HepG2 (cell line): ENCODE data around the gene TOLLIP. TPM values are rescaled to one million over a fixed set of nuclear protein-coding genes. Genes with fewer than 3 reads are reported as not detected.

ENCODE experiments used
- MEIS1 ChIP-seq: sonication (generic); formaldehyde crosslinking; IDR thresholded peaks from 2 replicates; pipeline ENCODE4 v1.9.0; 2021; ENCODE audit warnings: mild to moderate bottlenecking, missing genetic modification reagents, moderate library complexity, borderline replicate concordance
- THRA ChIP-seq: sonication (generic); formaldehyde crosslinking; IDR thresholded peaks from 2 replicates; pipeline ENCODE4 v1.4.0; 2020; ENCODE audit warnings: missing genetic modification reagents, borderline replicate concordance
- ZMYM2 ChIP-seq: sonication (generic); formaldehyde crosslinking; IDR thresholded peaks from 2 replicates; pipeline ENCODE4 v1.8.0; 2022; ENCODE audit warnings: mild to moderate bottlenecking, missing genetic modification reagents
- ZNF574 ChIP-seq: sonication (generic); formaldehyde crosslinking; IDR thresholded peaks from 2 replicates; pipeline ENCODE4 v1.4.0; 2020; ENCODE audit warnings: missing genetic modification reagents
- ZNF770 ChIP-seq: sonication (generic); formaldehyde crosslinking; IDR thresholded peaks from 2 replicates; pipeline ENCODE4 v1.5.0; 2020; ENCODE audit warnings: mild to moderate bottlenecking, missing genetic modification reagents
- ZNF816 ChIP-seq: sonication (generic); formaldehyde crosslinking; IDR thresholded peaks from 2 replicates; pipeline ENCODE4 v1.8.0; 2022; ENCODE audit warnings: missing genetic modification reagents, mild to moderate bottlenecking, borderline replicate concordance
- polyA plus RNA-seq, 8 experiments: library from polyadenylated mRNA; depleted of rRNA in 3 of 8; stranded (reverse) in 7 of 8; unstranded in 1 of 8; fragments of >200 nt; fragmentation: Illumina TruSeq in 4 of 8; extraction: Trizol in 4 of 8; gene quantifications; 2 replicates each; pipeline versions ENCODE4 v1.2.1 to v1.2.3, GENCODE V29; 2011 to 2016; ENCODE audit warnings: low read depth in 4 of 8, missing spikeins in 1 of 8, mixed read lengths in 1 of 8; ENCODE audit not compliant: insufficient read depth in 1 of 8
- total RNA-seq, 5 experiments: library from RNA; depleted of rRNA; stranded (reverse); fragments of >200 nt; fragmentation: Illumina TruSeq; extraction: Trizol; gene quantifications; 2 replicates each; pipeline ENCODE4 v1.2.3, GENCODE V29; 2016; ENCODE audit warnings: low read depth in 1 of 5
- TF ChIP-seq, protein P1 (sequence below): sonication (generic); formaldehyde crosslinking; conservative IDR thresholded peaks from 2 replicates; pipeline ENCODE4 v1.8.0; 2022; ENCODE audit warnings: missing genetic modification reagents
- TF ChIP-seq, protein P2 (sequence below): sonication (generic); formaldehyde crosslinking; conservative IDR thresholded peaks from 2 replicates; pipeline ENCODE4 v1.4.0; 2020; ENCODE audit warnings: missing genetic modification reagents
- TF ChIP-seq, protein P3 (sequence below): sonication (generic); formaldehyde crosslinking; IDR thresholded peaks from 2 replicates; pipeline ENCODE4 v1.8.1; 2022; ENCODE audit warnings: mild to moderate bottlenecking, missing genetic modification reagents
- TF ChIP-seq, protein P4 (sequence below): IDR thresholded peaks from 2 replicates; pipeline ENCODE4 v1.6.1; 2016; ENCODE audit warnings: low read depth, borderline replicate concordance

The TOLLIP gene
- total and polyA plus RNA-seq, 2 of the 13 experiments (the other 11 are each of a cell fraction or from before 2014, with no cell fraction given) = 25.9 to 47.5 TPM

DNA sequence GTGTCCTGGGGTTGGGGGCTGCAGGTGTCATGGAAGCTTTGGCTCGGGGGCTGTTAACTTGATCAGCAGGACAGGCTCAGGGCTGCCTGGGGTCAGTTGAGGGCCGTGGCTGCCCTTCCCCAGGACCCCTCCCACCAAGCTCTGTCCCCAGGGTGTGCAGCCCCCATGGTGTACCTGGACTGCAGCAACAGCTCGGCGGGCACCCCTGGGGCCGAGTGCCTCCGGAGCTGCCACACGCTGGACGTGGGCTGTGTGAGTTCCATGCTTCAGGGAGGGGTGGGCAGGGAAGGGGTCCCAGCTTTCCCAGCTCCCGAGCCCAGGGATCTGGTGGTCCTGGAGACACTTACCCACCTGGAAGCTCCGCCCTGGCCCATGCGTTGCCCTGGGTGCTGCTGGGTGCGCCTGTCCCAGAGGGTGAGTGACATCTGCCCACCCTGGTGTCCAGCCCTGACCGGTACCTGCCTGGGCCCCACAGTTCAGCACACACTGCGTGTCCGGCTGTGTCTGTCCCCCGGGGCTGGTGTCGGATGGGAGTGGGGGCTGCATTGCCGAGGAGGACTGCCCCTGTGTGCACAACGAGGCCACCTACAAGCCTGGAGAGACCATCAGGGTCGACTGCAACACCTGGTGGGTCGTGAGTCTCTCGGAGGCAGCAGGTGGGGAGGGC is 75.2 kb downstream of the TOLLIP start (continued):
- TF ChIP-seq THRA (CRISPR knock-in tag) (no peak), ZNF574 (CRISPR knock-in tag) (no peak), ZNF816 (CRISPR knock-in tag) (no peak), ZMYM2 (CRISPR knock-in tag) (no peak), MEIS1 (CRISPR knock-in tag) (no peak), ZNF770 (CRISPR knock-in tag) (no peak)
- TF ChIP-seq, protein P1, sequence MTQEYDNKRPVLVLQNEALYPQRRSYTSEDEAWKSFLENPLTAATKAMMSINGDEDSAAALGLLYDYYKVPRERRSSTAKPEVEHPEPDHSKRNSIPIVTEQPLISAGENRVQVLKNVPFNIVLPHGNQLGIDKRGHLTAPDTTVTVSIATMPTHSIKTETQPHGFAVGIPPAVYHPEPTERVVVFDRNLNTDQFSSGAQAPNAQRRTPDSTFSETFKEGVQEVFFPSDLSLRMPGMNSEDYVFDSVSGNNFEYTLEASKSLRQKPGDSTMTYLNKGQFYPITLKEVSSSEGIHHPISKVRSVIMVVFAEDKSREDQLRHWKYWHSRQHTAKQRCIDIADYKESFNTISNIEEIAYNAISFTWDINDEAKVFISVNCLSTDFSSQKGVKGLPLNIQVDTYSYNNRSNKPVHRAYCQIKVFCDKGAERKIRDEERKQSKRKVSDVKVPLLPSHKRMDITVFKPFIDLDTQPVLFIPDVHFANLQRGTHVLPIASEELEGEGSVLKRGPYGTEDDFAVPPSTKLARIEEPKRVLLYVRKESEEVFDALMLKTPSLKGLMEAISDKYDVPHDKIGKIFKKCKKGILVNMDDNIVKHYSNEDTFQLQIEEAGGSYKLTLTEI (CRISPR knock-in tag) = no peak
- TF ChIP-seq, protein P2, sequence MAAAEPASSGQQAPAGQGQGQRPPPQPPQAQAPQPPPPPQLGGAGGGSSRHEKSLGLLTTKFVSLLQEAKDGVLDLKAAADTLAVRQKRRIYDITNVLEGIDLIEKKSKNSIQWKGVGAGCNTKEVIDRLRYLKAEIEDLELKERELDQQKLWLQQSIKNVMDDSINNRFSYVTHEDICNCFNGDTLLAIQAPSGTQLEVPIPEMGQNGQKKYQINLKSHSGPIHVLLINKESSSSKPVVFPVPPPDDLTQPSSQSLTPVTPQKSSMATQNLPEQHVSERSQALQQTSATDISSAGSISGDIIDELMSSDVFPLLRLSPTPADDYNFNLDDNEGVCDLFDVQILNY (CRISPR knock-in tag) = no peak
- TF ChIP-seq, protein P3, sequence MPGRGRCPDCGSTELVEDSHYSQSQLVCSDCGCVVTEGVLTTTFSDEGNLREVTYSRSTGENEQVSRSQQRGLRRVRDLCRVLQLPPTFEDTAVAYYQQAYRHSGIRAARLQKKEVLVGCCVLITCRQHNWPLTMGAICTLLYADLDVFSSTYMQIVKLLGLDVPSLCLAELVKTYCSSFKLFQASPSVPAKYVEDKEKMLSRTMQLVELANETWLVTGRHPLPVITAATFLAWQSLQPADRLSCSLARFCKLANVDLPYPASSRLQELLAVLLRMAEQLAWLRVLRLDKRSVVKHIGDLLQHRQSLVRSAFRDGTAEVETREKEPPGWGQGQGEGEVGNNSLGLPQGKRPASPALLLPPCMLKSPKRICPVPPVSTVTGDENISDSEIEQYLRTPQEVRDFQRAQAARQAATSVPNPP (CRISPR knock-in tag) = no peak
- TF ChIP-seq, protein P4, sequence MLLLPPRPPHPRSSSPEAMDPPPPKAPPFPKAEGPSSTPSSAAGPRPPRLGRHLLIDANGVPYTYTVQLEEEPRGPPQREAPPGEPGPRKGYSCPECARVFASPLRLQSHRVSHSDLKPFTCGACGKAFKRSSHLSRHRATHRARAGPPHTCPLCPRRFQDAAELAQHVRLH (CRISPR knock-in tag) = no peak
